GM18868 (cell line): ENCODE results near the gene SLC35E2B.
A peak's percentile ranks its signal among the peaks of the same experiment; 100 is the strongest.
"Not testable (repeated sequence)": the region's sequence is repeated elsewhere in the genome, so short reads cannot be mapped to it uniquely, and the experiment has no call there.

Experiments used
- ATAC-seq: cut with Tn5 transposase; IDR thresholded peaks from one replicate; pipeline ENCODE4 v1.9.1; 2021; ENCODE audit warnings: mild to moderate bottlenecking, moderate library complexity; ENCODE audit not compliant: unreplicated experiment

Gene SLC35E2B

GRCh38 chr1:1704284-1704957 is 11.8 kb upstream of the SLC35E2B start:
- ATAC-seq = not testable (repeated sequence)

- ATAC-seq = no peak
Observed at GRCh38 chr1:1703796-1704195, 11.2 kb upstream of the SLC35E2B start.

- ATAC-seq = not testable (repeated sequence)
Observed at GRCh38 chr1:1702506-1702905, 9.9 kb upstream of the SLC35E2B start.

GRCh38 chr1:1700557-1700956 is 8.0 kb upstream of the SLC35E2B start:
- not testable (repeated sequence) for ATAC-seq

GRCh38 chr1:1700067-1700466 is 7.5 kb upstream of the SLC35E2B start:
- not testable (repeated sequence) for ATAC-seq

- ATAC-seq = not testable (repeated sequence)
Observed at GRCh38 chr1:1699061-1699460, 6.5 kb upstream of the SLC35E2B start.

GRCh38 chr1:1697358-1698183 is 5.0 kb upstream of the SLC35E2B start:
- ATAC-seq = not testable (repeated sequence)

GRCh38 chr1:1696431-1697357 is 4.1 kb upstream of the SLC35E2B start:
- ATAC-seq = not testable (repeated sequence)

GRCh38 chr1:1692324-1692713 is 276 bp downstream of the SLC35E2B start:
- peak; percentile 38 for ATAC-seq

GRCh38 chr1:1691443-1691842 is 1.2 kb downstream of the SLC35E2B start:
- not testable (repeated sequence) for ATAC-seq

GRCh38 chr1:1689526-1689925 is 3.1 kb downstream of the SLC35E2B start:
- ATAC-seq = not testable (repeated sequence)

GRCh38 chr1:1687846-1688245 is 4.7 kb downstream of the SLC35E2B start:
- no peak for ATAC-seq

- ATAC-seq = no peak
Observed at GRCh38 chr1:1684031-1684681, 8.4 kb downstream of the SLC35E2B start.

GRCh38 chr1:1683104-1683905 is 9.3 kb downstream of the SLC35E2B start:
- no peak for ATAC-seq

- no peak for ATAC-seq
Observed at GRCh38 chr1:1680912-1681273, 11.7 kb downstream of the SLC35E2B start.

- no peak for ATAC-seq
Observed at GRCh38 chr1:1680031-1680911, 12.3 kb downstream of the SLC35E2B start.

GRCh38 chr1:1678581-1679380 is 13.8 kb downstream of the SLC35E2B start:
- peak; percentile 37 for ATAC-seq
